GM18873 (cell line): Measurements from ENCODE around the gene PLPP6.
A peak's percentile ranks its signal among the peaks of the same experiment; 100 is the strongest.

Experiments used
- ATAC-seq: cut with Tn5 transposase; IDR thresholded peaks from one replicate; pipeline ENCODE4 v1.9.1; 2021; ENCODE audit warnings: mild to moderate bottlenecking, moderate library complexity, moderate number of reproducible peaks; ENCODE audit not compliant: unreplicated experiment, low FRiP score

Gene PLPP6

GRCh38 chr9:4689687-4690104 is 27.6 kb downstream of the PLPP6 start:
- peak; percentile 54 for ATAC-seq

GRCh38 chr9:4690144-4690543 is 28.1 kb downstream of the PLPP6 start:
- ATAC-seq: peak; percentile 37

GRCh38 chr9:4691795-4692194 is 29.7 kb downstream of the PLPP6 start:
- ATAC-seq: no peak

GRCh38 chr9:4700091-4700490 is 38.0 kb downstream of the PLPP6 start:
- ATAC-seq: no peak

- ATAC-seq: no peak
These were observed 38.8 kb downstream of the PLPP6 start for GRCh38 chr9:4700932-4701331.

- ATAC-seq: no peak
These were observed 39.4 kb downstream of the PLPP6 start for GRCh38 chr9:4701526-4701925.

GRCh38 chr9:4704129-4704528 is 42.0 kb downstream of the PLPP6 start:
- no peak for ATAC-seq

GRCh38 chr9:4706021-4706420 is 43.9 kb downstream of the PLPP6 start:
- ATAC-seq: no peak

- ATAC-seq: no peak
These were observed 45.0 kb downstream of the PLPP6 start for GRCh38 chr9:4706971-4707622.

- ATAC-seq: no peak
These were observed 47.3 kb downstream of the PLPP6 start for GRCh38 chr9:4709380-4709779.

GRCh38 chr9:4713849-4714248 is 51.8 kb downstream of the PLPP6 start:
- ATAC-seq: no peak

GRCh38 chr9:4714266-4715016 is 52.3 kb downstream of the PLPP6 start:
- ATAC-seq: no peak
